Renal cortical epithelial cell (primary cell): ENCODE measurements around the gene MATN1. TPM values are rescaled to one million over a fixed set of nuclear protein-coding genes. Genes with fewer than 3 reads are reported as not detected.
A peak's percentile ranks its signal among the peaks of the same experiment; 100 is the strongest.

Experiments
- DNase-seq: peaks from one replicate; pipeline ENCODE4 v3.0.0-alpha.2; 2011; ENCODE audit warnings: low read depth
- total RNA-seq: library from RNA; depleted of rRNA; stranded (reverse); fragments of >200 nt; gene quantifications from 2 replicates; pipeline ENCODE4 v1.2.3, GENCODE V29; 2014

The MATN1 gene
- total RNA-seq, 1 donor from 2014 or later = not detected

- no peak for DNase-seq
These were observed 34.8 kb upstream of the MATN1 start for GRCh38 chr1:30758121-30758688.

DNA sequence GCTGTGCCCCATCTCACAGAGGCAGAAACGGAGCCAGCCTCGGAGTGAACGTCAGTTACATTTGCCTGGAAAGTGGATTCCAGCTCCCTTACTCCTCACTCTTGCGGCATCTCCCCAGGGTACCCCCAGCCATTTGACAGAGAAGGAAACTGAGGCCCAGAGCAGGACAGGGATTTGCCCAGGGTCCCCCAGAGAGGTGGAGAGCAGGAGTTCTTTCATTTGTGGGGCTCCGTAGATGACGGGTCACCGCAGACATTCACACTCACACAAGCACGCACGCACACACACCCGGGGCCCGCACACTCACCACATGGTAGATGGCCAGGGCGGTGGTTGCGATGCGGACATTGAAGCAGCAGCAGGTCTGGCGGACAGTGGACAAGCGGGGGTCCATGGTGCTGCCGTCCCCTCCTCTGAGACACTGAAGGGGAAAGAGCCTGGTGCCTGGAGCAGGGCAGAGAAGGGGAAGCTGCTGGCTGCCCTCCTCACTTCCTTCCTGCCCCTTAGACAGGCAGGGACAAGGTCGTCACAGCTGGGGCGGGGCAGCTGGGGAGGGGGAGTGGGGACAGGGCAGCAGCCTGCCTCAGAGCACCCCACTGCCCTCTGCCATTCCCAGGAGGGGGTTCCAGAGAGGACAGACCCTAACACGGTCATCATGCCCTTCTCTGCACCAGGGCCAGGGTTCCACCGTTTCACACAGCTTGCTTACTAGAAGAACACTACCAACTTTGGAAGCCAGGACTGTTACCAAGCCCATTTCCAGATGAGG lies 34.2 kb upstream of the MATN1 start, which contains the start of gene LAPTM5:
Gene LAPTM5 (minus strand): TSS at position 423 of the 769 bp plus-strand sequence. CDS start 29 bp downstream, at position 394.
- DNase-seq = no peak

- peak; percentile 91 for DNase-seq
These were observed 33.4 kb upstream of the MATN1 start for GRCh38 chr1:30756545-30757351.

GRCh38 chr1:30756206-30756544 lies 32.8 kb upstream of the MATN1 start:
- no peak for DNase-seq

GRCh38 chr1:30755746-30756145 lies 32.4 kb upstream of the MATN1 start:
- DNase-seq = no peak

DNA sequence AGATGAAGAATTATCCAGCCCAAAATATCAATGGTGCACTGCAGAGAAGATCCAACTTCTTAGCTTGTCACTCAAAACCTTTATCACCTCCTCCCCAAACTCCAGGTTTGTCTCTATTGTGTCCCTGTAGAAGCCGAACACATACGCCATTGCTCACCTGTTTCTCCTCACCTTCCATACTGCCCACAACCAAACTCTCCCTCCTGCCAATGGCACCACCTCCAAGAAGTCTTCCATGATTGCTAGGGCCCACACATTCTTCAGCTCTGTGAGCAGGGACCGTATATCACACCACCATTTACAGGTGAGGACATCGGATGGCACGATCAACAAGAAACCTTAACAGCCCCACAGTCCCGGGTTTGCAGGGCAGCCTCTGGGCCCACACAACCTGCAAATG lies 31.9 kb upstream of the MATN1 start:
- no peak for DNase-seq

DNA sequence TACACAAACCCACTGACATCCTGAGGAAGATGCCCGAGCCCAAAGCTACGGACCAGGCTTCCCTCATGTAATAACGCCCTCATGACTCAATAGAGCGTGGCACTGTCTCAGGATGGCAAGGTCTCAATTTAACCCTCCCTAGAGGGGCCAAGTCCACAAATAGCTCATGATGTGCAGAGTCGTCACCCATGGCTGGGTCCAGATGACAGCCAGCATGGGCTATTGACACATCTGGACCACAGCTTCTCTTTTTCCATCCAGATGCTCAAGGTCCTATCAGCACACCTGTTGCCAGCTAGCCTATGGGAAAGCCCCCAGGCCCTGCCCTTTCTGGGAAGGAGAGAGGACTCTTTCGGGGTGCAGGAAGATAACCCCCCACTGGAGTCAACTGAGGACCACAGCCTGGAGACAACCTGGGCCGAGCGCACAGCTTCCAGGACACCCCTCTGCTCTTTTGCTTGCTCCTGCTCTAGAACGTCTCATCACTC lies 31.3 kb upstream of the MATN1 start:
- DNase-seq = no peak

- no peak for DNase-seq
These were observed 30.3 kb upstream of the MATN1 start for GRCh38 chr1:30753660-30754123.

GRCh38 chr1:30753118-30753517 lies 29.7 kb upstream of the MATN1 start:
- no peak for DNase-seq

GRCh38 chr1:30752651-30752908 lies 29.2 kb upstream of the MATN1 start:
- no peak for DNase-seq

GRCh38 chr1:30751830-30752650 lies 28.7 kb upstream of the MATN1 start:
- no peak for DNase-seq

GRCh38 chr1:30750731-30751291 lies 27.4 kb upstream of the MATN1 start:
- DNase-seq = no peak

DNA sequence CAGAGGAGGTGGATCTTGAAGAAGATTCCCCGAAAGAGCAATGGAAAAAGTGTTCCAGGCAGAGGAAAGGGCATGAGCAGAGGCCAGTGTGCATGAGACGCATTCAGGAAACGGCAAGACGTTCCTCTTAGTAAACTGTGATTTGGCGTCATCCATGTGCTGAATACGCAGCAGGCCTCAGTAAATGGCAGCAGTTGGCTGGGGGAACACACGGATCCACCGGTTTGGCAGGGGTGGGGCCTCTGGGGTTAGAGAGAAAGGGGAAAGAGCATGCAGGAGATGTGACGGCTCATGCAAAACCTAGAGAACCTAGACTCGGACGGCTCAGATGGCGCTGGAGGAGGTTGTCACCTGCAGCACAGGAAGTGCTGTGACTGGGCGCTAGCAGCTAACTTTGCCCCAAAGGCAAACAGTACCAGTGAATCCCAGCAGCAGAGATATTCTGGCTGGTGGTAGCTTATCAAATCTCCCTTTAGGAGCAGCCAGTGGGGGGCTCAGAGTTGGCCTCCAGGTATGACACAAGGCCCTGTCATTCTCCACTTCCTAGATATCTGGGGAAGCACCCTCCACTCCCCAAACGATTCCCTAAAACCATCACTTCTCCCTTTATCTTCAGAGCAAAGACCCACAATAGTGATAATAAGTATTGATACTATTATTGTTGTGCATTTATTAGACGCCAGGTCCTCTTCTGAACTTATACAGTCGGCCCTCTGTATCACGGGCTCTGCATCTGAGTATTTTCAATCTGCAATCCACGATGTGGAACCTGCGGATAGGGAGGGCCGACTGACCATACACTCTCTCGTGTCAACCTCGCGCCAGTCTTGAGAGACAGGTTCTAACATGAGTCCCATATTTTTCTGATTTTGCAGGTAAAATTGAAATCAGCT lies 26.6 kb upstream of the MATN1 start:
- DNase-seq = no peak

DNA sequence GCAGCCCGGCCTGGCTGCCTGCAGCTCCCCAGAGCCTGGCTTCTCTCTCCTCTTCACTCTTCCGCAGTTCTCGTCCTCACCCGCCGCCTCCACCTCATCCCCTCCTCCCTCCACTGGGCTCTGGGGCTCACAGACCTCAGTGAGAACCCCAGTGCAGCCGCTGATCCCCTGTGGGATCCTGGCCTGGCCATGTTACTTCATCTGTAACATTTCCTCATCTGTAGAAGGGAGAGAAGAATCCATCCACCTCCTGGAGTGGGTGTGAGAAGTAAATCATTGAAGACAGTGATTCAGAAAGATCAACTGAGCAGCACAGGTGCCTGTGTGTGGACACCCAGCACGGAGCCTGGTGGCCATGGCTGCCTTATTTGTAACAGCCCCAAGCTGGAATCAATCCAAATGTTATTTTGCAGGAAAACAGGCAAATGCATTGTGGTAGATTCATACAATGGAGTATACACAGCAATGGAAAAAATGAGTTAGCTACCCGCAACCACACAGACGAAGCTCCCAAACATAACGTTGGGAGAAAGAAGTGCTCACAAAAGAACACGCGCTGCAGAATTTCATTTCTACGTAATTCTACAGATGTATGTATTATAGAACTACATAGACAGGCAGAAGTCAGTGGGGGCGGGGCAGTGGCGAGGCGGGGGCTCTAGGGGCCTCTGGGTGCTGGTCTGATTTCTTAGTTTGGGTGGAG lies 25.5 kb upstream of the MATN1 start:
- peak; percentile 93 for DNase-seq

- DNase-seq = no peak
These were observed 24.8 kb upstream of the MATN1 start for GRCh38 chr1:30748098-30748698.

DNA sequence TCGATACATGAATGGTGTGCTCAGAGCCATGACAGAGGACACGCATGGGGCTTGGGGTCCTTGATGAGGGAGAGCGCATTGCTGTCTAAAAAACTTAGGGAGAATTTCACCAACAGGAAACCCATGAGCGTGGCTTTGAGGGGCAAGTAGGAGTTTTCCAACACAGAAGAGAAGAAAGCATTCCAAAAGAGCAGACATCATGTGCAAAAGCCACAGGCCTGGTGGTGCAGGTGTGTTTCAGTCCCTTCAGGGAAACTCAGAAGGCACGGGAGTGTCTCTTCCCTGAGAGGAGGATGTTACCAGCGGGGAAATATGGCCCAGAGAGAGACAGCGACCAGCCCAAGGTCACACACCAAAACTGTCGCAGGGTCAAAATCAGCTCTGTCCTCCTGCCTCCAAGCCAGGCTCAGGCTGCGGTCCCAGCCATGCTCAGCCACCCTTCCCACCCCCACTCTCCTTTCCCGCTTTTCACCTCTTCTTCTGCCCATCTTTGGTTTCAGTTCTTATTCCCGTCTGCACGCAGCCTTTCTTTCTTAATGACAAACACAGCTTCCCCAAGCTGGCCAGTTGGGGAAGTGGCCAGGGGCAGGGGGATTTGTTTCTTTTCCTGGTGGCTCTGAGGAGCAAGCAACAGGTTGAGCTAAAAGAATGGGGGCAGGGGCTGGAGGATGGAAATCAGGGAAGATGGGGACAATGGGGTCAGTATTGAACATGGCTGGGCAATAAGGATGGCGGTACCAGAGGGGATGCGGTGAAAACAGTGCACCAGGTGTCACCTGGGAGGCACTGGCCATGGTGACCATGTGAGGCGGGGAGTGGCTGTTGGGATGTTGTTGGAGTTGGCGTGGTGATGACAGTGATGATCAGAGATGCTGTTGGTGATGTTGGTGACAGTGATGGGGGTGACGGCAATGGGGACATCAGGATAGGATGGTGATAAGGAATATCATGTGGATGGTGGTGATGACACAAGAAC lies 23.9 kb upstream of the MATN1 start:
- DNase-seq = no peak

DNA sequence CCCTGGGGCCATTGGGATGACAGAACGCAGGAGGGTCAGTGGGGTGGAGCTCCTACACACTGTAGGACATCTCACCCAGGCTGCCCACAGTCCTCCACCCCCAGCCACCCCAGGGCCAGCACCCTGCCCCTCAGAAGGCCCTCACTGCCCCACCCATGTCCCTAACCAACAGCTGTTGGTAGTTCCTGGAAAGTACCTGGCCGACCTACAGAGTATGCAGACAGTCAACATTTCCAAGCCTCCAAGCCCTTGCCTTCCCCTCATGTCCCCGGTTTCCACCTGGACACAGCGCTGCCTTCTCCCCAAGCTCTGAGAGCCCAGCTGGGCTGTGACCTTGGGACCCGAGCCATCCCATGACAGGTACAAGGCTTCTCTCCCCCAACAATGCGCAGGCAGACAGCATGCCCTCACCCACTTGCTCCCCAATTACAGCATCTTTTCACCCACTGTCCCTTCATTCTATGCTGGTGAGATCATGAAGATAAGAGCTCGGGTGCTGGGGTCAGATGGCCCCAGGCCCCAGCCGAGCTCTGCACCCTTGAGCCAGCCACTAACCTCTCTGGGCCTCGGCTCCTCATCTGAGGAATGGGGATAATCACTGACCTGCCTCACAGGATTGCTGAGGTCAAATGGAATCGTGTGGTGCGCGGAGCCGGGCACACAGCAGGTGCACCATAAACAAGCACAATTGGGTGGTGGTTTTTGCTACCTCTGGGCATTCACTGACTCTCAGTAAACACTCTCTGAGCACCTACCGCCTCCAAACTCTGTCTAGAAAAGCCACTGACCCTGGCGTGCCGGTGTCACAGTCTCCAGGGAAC lies 23.0 kb upstream of the MATN1 start:
- DNase-seq = no peak
